DND-41 (cell line): ENCODE data around the gene TSPAN8.
"Not testable (repeated sequence)": the region's sequence is repeated elsewhere in the genome, so short reads cannot be mapped to it uniquely, and the experiment has no call there.

ENCODE experiments used
- ATAC-seq: fragments of 200-7000 bp; cut with Tn5 transposase; 3 replicates; pipeline ENCODE4 v1.9.1; 2021; ENCODE audit warnings: low read depth; ENCODE audit not compliant: insufficient read depth
- DNase-seq: peaks from one replicate; pipeline ENCODE4 v3.0.0-alpha.2; 2020
- H2AFZ ChIP-seq: 2 replicates; pipeline ENCODE4 v1.6.0; 2012; ENCODE audit warnings: low read depth, low read length
- H3K27ac ChIP-seq: 2 replicates; pipeline ENCODE4 v1.5.1; 2012; ENCODE audit warnings: low read length, inconsistent platforms
- H3K27me3 ChIP-seq: fragments of 200-600 bp; sonication (generic); 2 replicates; pipeline ENCODE4 v1.6.0; 2012; ENCODE audit warnings: low read length, mild to moderate bottlenecking, inconsistent platforms; ENCODE audit not compliant: insufficient read depth, poor library complexity
- H3K36me3 ChIP-seq: 2 replicates; pipeline ENCODE4 v1.5.1; 2012; ENCODE audit warnings: low read length, inconsistent platforms; ENCODE audit not compliant: insufficient read depth
- H3K4me1 ChIP-seq: 2 replicates; pipeline ENCODE4 v1.5.1; 2012; ENCODE audit warnings: mild to moderate bottlenecking, low read length; ENCODE audit not compliant: insufficient read depth
- H3K4me2 ChIP-seq: 2 replicates; pipeline ENCODE4 v1.6.0; 2012; ENCODE audit warnings: mild to moderate bottlenecking, moderate library complexity, low read length, inconsistent platforms; ENCODE audit not compliant: insufficient read depth
- H3K4me3 ChIP-seq, 2 experiments: fragments of 200-600 bp in 1 of 2; shearing (Covaris generic) in 1 of 2; 2 replicates each; pipeline ENCODE4 v1.5.1; 2012 to 2016; ENCODE audit warnings: inconsistent platforms in 2 of 2, low read length in 2 of 2, mild to moderate bottlenecking in 2 of 2, low read depth in 1 of 2, moderate library complexity in 1 of 2
- H3K79me2 ChIP-seq: 2 replicates; pipeline ENCODE4 v1.6.0; 2012; ENCODE audit warnings: low read length, inconsistent platforms; ENCODE audit not compliant: insufficient read depth
- H3K9ac ChIP-seq: 2 replicates; pipeline ENCODE4 v1.6.0; 2012; ENCODE audit warnings: low read depth, mild to moderate bottlenecking, inconsistent platforms, low read length, moderate library complexity
- H3K9me3 ChIP-seq: 2 replicates; pipeline ENCODE4 v1.5.1; 2012; ENCODE audit warnings: low read length, moderate library complexity, mild to moderate bottlenecking, inconsistent platforms; ENCODE audit not compliant: insufficient read depth, severe bottlenecking
- H4K20me1 ChIP-seq: 2 replicates; pipeline ENCODE4 v1.6.0; 2012; ENCODE audit warnings: low read length; ENCODE audit not compliant: insufficient read depth
- CTCF ChIP-seq: IDR thresholded peaks from 2 replicates; pipeline ENCODE4 v1.5.1; 2012; ENCODE audit warnings: borderline replicate concordance, low read length, moderate library complexity, mild to moderate bottlenecking; ENCODE audit not compliant: poor library complexity, severe bottlenecking; ENCODE audit errors: extremely low read depth
- EZH2 ChIP-seq: IDR thresholded peaks from 3 replicates; pipeline ENCODE4 v1.6.1; 2012; ENCODE audit warnings: borderline replicate concordance, low read depth, mild to moderate bottlenecking, moderate library complexity, low read length, inconsistent platforms; ENCODE audit not compliant: severe bottlenecking

Gene TSPAN8

GRCh38 chr12:71166862-71167496, 9.2 kb upstream of the TSPAN8 start:
- H3K9ac ChIP-seq = no peak overlapping the region
- DNase-seq (no peak), ATAC-seq (no peak)
- H3K4me3 ChIP-seq = no peak overlapping the region
- H3K27ac ChIP-seq = no peak overlapping the region
- no peaks in the 10 kb centered on the region for H3K4me1 ChIP-seq
- H3K36me3 ChIP-seq = no peaks in the 10 kb centered on the region
- no peak for TF ChIP-seq CTCF
- no peak for TF ChIP-seq EZH2
- H3K4me2 ChIP-seq = no peak overlapping the region
- no peak overlapping the region for H2AFZ ChIP-seq
- H3K27me3 ChIP-seq = no peaks in the 10 kb centered on the region
- H3K9me3 ChIP-seq = no peaks in the 10 kb centered on the region
- no peaks in the 10 kb centered on the region for H3K79me2 ChIP-seq
- no peaks in the 10 kb centered on the region for H4K20me1 ChIP-seq

- no peak for ATAC-seq
- TF ChIP-seq EZH2 (no peak), CTCF (no peak)
- H3K9me3 ChIP-seq = no peaks in the 10 kb centered on the region
- no peak for DNase-seq
- no peak overlapping the region for H2AFZ ChIP-seq
- H3K27me3 ChIP-seq = no peaks in the 10 kb centered on the region
- no peak overlapping the region for H3K4me2 ChIP-seq
- no peaks in the 10 kb centered on the region for H3K79me2 ChIP-seq
- H3K27ac ChIP-seq = no peak overlapping the region
- no peak overlapping the region for H3K4me3 ChIP-seq
- H4K20me1 ChIP-seq = no peaks in the 10 kb centered on the region
- no peaks in the 10 kb centered on the region for H3K4me1 ChIP-seq
- H3K36me3 ChIP-seq = no peaks in the 10 kb centered on the region
- H3K9ac ChIP-seq = no peak overlapping the region
These were observed 8.5 kb upstream of the TSPAN8 start for GRCh38 chr12:71166280-71166679.

- not testable (repeated sequence) for H3K27ac ChIP-seq, H3K4me2 ChIP-seq, H3K9ac ChIP-seq, H3K79me2 ChIP-seq, H3K4me1 ChIP-seq, H4K20me1 ChIP-seq, H3K36me3 ChIP-seq, H3K4me3 ChIP-seq, DNase-seq, H3K27me3 ChIP-seq, H3K9me3 ChIP-seq, ATAC-seq, H2AFZ ChIP-seq
These were observed 8.0 kb upstream of the TSPAN8 start for GRCh38 chr12:71165780-71166179.

GRCh38 chr12:71164568-71165197, 6.9 kb upstream of the TSPAN8 start:
- H3K27me3 ChIP-seq = no peaks in the 10 kb centered on the region
- no peak overlapping the region for H2AFZ ChIP-seq
- H3K9ac ChIP-seq = no peak overlapping the region
- no peak overlapping the region for H3K4me2 ChIP-seq
- H4K20me1 ChIP-seq = no peaks in the 10 kb centered on the region
- ATAC-seq (no peak), DNase-seq (no peak)
- H3K79me2 ChIP-seq = no peaks in the 10 kb centered on the region
- H3K4me3 ChIP-seq = no peak overlapping the region
- no peaks in the 10 kb centered on the region for H3K4me1 ChIP-seq
- TF ChIP-seq EZH2 (no peak), CTCF (no peak)
- H3K36me3 ChIP-seq = no peaks in the 10 kb centered on the region
- H3K9me3 ChIP-seq = no peaks in the 10 kb centered on the region
- no peak overlapping the region for H3K27ac ChIP-seq
